ENCODE data around the gene EMILIN2.

The EMILIN2 gene

DNA sequence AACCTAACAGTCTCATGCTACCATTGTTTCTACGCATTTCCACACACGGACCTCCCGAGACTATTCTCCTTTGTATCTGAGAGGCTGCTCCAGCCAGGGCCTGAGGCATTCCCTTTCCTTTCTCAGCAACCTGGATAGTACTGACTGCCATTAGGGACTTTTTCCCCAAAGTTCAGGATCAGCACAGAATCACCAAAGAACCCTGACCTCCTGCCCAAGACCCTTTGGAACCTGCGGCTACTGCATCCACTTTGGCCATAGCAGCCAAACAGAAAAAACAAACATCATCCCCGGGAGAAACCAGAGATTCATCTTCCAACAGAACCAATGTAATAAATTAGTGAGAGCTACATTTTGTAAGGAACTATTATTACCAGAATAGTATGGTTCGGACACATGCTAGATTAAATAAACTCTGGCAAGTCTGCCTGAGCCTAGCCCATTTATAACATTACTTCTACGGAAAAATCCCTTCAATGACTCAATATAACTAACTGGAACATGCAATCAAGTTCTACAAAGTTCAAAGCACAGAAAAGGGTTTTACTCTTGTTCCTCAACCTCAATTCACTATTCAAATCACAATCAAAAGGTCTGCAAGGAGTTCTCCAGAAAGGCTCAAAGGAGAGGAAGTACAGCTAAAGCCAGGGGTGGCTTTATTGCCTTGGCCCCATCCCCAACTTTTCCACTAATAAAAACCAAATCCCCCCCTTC lies 114.3 kb downstream of the EMILIN2 start:
- Histone ChIP-seq H4K20me1 (ENCODE audit: insufficient read depth, low read length, poor library complexity, severe bottlenecking) (peaks cover 14% of the 10 kb centered on the region), H3K4me2 (ENCODE audit: low read depth, low read length, poor library complexity, severe bottlenecking) (peak overlapping the region; percentile 91), H3K4me1 (ENCODE audit: insufficient read depth, low read length, poor library complexity, severe bottlenecking) (peaks cover 67% of the 10 kb centered on the region), H3K36me3 (ENCODE audit: insufficient read depth, low read length) (peaks cover 33% of the 10 kb centered on the region; the same call in 1 of the 2 replicates), H3K9ac (ENCODE audit: low read depth, low read length, poor library complexity, severe bottlenecking) (peak overlapping the region; percentile 46), H3K27me3 (ENCODE audit: insufficient read depth, low read length, poor library complexity, severe bottlenecking) (no peaks in the 10 kb centered on the region), H3K4me3 (ENCODE audit: low read length, poor library complexity, severe bottlenecking) (peak overlapping the region; percentile 72), H3F3A (ENCODE audit: low read depth) (peaks cover 5% of the 10 kb centered on the region; the same call in 1 of the 2 replicates), H3K9me2 (replicated peaks; ENCODE audit: low read depth, low read length) (no peaks in the 10 kb centered on the region), H3K79me2 (ENCODE audit: insufficient read depth, low read length) (peaks cover 85% of the 10 kb centered on the region), H2AFZ (ENCODE audit: low read length) (no peak overlapping the region), H3K9me3 (ENCODE audit: insufficient read depth, low read depth, low read length) (no peaks in the 10 kb centered on the region)
- TF ChIP-seq, protein P1, sequence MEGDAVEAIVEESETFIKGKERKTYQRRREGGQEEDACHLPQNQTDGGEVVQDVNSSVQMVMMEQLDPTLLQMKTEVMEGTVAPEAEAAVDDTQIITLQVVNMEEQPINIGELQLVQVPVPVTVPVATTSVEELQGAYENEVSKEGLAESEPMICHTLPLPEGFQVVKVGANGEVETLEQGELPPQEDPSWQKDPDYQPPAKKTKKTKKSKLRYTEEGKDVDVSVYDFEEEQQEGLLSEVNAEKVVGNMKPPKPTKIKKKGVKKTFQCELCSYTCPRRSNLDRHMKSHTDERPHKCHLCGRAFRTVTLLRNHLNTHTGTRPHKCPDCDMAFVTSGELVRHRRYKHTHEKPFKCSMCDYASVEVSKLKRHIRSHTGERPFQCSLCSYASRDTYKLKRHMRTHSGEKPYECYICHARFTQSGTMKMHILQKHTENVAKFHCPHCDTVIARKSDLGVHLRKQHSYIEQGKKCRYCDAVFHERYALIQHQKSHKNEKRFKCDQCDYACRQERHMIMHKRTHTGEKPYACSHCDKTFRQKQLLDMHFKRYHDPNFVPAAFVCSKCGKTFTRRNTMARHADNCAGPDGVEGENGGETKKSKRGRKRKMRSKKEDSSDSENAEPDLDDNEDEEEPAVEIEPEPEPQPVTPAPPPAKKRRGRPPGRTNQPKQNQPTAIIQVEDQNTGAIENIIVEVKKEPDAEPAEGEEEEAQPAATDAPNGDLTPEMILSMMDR (conservative IDR thresholded peaks at IDR 0.05; ENCODE audit: low read length): no peak
- TF ChIP-seq EZH2phosphoT487 (IDR thresholded peaks at IDR 0.05; ENCODE audit: borderline replicate concordance): no peak

GRCh38 chr18:2961821-2962220 lies 115.0 kb downstream of the EMILIN2 start:
- H3K79me2 ChIP-seq (ENCODE audit: insufficient read depth, low read length): peaks cover 86% of the 10 kb centered on the region
- H3K4me3 ChIP-seq (ENCODE audit: low read length, poor library complexity, severe bottlenecking): peak overlapping the region; percentile 36
- H3K27me3 ChIP-seq (ENCODE audit: insufficient read depth, low read length, poor library complexity, severe bottlenecking): no peaks in the 10 kb centered on the region
- H3F3A ChIP-seq (ENCODE audit: low read depth): peaks cover 5% of the 10 kb centered on the region; the same call in 1 of the 2 replicates
- H4K20me1 ChIP-seq (ENCODE audit: insufficient read depth, low read length, poor library complexity, severe bottlenecking): peaks cover 14% of the 10 kb centered on the region
- H3K4me2 ChIP-seq (ENCODE audit: low read depth, low read length, poor library complexity, severe bottlenecking): peak overlapping the region; percentile 91
- H3K9me3 ChIP-seq (ENCODE audit: insufficient read depth, low read depth, low read length): no peaks in the 10 kb centered on the region
- peaks cover 27% of the 10 kb centered on the region; the same call in 1 of the 2 replicates for H3K36me3 ChIP-seq (ENCODE audit: insufficient read depth, low read length)
- no peaks in the 10 kb centered on the region for H3K9me2 ChIP-seq (replicated peaks; ENCODE audit: low read depth, low read length)
- peaks cover 73% of the 10 kb centered on the region for H3K4me1 ChIP-seq (ENCODE audit: insufficient read depth, low read length, poor library complexity, severe bottlenecking)
- TF ChIP-seq, protein P1 (conservative IDR thresholded peaks at IDR 0.05; ENCODE audit: low read length): no peak
- no peak for TF ChIP-seq EZH2phosphoT487 (IDR thresholded peaks at IDR 0.05; ENCODE audit: borderline replicate concordance)
- no peak overlapping the region for H2AFZ ChIP-seq (ENCODE audit: low read length)
- H3K9ac ChIP-seq (ENCODE audit: low read depth, low read length, poor library complexity, severe bottlenecking): peak overlapping the region; percentile 46

DNA sequence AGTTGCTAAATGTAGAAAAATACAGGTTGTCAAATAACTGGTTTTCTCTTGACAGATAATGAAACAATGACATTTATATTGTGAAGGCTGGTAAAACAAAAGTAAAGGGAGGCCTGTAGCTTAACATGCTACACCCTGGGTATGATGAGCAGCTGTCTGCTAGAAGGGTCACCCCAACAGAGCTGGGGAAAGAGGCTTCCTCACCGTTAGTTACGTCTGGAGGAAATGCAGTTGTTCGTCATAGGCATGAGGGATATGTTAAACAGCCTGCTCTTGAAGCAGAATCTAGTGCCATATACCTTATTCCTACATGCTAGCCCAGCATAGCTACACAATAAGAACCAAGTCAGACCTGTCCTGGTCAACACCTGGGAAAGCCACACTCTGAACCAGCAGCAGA lies 116.2 kb downstream of the EMILIN2 start:
- Histone ChIP-seq H3K79me2 (ENCODE audit: insufficient read depth, low read length) (peaks cover 88% of the 10 kb centered on the region), H3K4me1 (ENCODE audit: insufficient read depth, low read length, poor library complexity, severe bottlenecking) (peaks cover 80% of the 10 kb centered on the region), H3K9me3 (ENCODE audit: insufficient read depth, low read depth, low read length) (no peaks in the 10 kb centered on the region), H3K9me2 (replicated peaks; ENCODE audit: low read depth, low read length) (no peaks in the 10 kb centered on the region), H3K9ac (ENCODE audit: low read depth, low read length, poor library complexity, severe bottlenecking) (peak overlapping the region; percentile 14), H3K36me3 (ENCODE audit: insufficient read depth, low read length) (peaks cover 17% of the 10 kb centered on the region; the same call in 1 of the 2 replicates), H2AFZ (ENCODE audit: low read length) (no peak overlapping the region), H3K4me2 (ENCODE audit: low read depth, low read length, poor library complexity, severe bottlenecking) (peak overlapping the region; percentile 8), H3F3A (ENCODE audit: low read depth) (peaks cover 5% of the 10 kb centered on the region; the same call in 1 of the 2 replicates), H3K27me3 (ENCODE audit: insufficient read depth, low read length, poor library complexity, severe bottlenecking) (no peaks in the 10 kb centered on the region), H4K20me1 (ENCODE audit: insufficient read depth, low read length, poor library complexity, severe bottlenecking) (peaks cover 14% of the 10 kb centered on the region), H3K4me3 (ENCODE audit: low read length, poor library complexity, severe bottlenecking) (no peak overlapping the region)
- TF ChIP-seq, protein P1 (conservative IDR thresholded peaks at IDR 0.05; ENCODE audit: low read length): no peak

All from Loucy (cell line).